Small intestine (tissue), 7 donors: ENCODE results near the gene STMP1. TPM values are rescaled to one million over a fixed set of nuclear protein-coding genes. Genes with fewer than 3 reads are reported as not detected.

Experiments
- DNase-seq, 2 donors: peaks; one replicate each; pipeline versions ENCODE4 v3.0.0 to v3.0.0-alpha.2; 2013
- FAIRE-seq: peaks from 2 replicates; lab custom pipeline; 2012; peaks lifted over from hg19 to GRCh38; lab: Jason Lieb, UNC
- H3K27ac ChIP-seq, 3 donors: one replicate each; pipeline ENCODE4 v1.5.1; 2013; ENCODE audit warnings: low read length in 2 of 3, mild to moderate bottlenecking in 2 of 3, control low read depth in 1 of 3, inconsistent platforms in 1 of 3, low read depth in 1 of 3, moderate library complexity in 1 of 3
- H3K27me3 ChIP-seq, 3 donors: one replicate each; pipeline ENCODE4 v1.6.1; 2013; ENCODE audit warnings: low read length in 3 of 3, inconsistent platforms in 1 of 3; ENCODE audit not compliant: control insufficient read depth in 3 of 3, insufficient read depth in 3 of 3
- H3K36me3 ChIP-seq, 3 donors: one replicate each; pipeline ENCODE4 v1.6.1; 2013; ENCODE audit warnings: low read length in 3 of 3, inconsistent platforms in 1 of 3, low read depth in 1 of 3, mild to moderate bottlenecking in 1 of 3, moderate library complexity in 1 of 3; ENCODE audit not compliant: control insufficient read depth in 3 of 3, insufficient read depth in 2 of 3
- H3K4me1 ChIP-seq, 3 donors: one replicate each; pipeline ENCODE4 v1.6.1; 2013; ENCODE audit warnings: low read length in 2 of 3, inconsistent platforms in 1 of 3, low read depth in 1 of 3, mild to moderate bottlenecking in 1 of 3, moderate library complexity in 1 of 3; ENCODE audit not compliant: control insufficient read depth in 3 of 3, insufficient read depth in 2 of 3
- H3K4me3 ChIP-seq, 3 donors: one replicate each; pipeline ENCODE4 v1.5.1; 2013; ENCODE audit warnings: low read length in 3 of 3, control low read depth in 1 of 3, inconsistent platforms in 1 of 3, low read depth in 1 of 3, mild to moderate bottlenecking in 1 of 3, moderate library complexity in 1 of 3
- H3K9me3 ChIP-seq, 2 donors: one replicate each; pipeline ENCODE4 v1.6.1; 2013; ENCODE audit warnings: low read depth in 1 of 2, low read length in 1 of 2; ENCODE audit not compliant: control insufficient read depth in 2 of 2, insufficient read depth in 1 of 2
- WGBS, 3 donors: extraction: QIAGEN DNeasy Blood & Tissue Kit; methylation state at CpG; one replicate each; pipeline ENCODE4 v1.1.7; 2013; 5-methylcytosine and 5-hydroxymethylcytosine counted together
- polyA plus RNA-seq, 4 donors: library from polyadenylated mRNA; stranded (reverse) in 3 of 4; unstranded in 1 of 4; fragments of 200-250 nt in 3 of 4; fragments of 120-200 nt in 1 of 4; gene quantifications; one replicate each; pipeline versions ENCODE4 v1.2.1 to v1.2.3, GENCODE V29; 2013
- donor health status: healthy with polysubstance abuse.
- donor health status: control.
- donor health status: control.
- donor health status: Bipolar disorder and iron deficiency.
- donor health status: healthy.

Gene STMP1
- polyA plus RNA-seq, 4 donors, result 24.8 to 44.7 (median 33.4) TPM

GRCh38 chr7:135681762-135682161 is 19.4 kb downstream of the STMP1 start:
- Histone ChIP-seq H3K27ac (no peak overlapping the region), H3K27me3 (no peaks in the 10 kb centered on the region), H3K9me3 (no peaks in the 10 kb centered on the region), H3K4me1 (no peaks in the 10 kb centered on the region), H3K36me3 (peaks cover 0 to 16% (median 0%) of the 10 kb centered on the region in 3 donors), H3K4me3 (no peak overlapping the region)
- DNase-seq, result no peak
- FAIRE-seq, result no peak
- 70 to 91% (median 83%) methylated on average over 5 of the region's 5 CpGs for WGBS, 3 donors

GRCh38 chr7:135682191-135682590 is 19.9 kb downstream of the STMP1 start:
- H3K36me3 ChIP-seq, result peaks cover 0 to 16% (median 0%) of the 10 kb centered on the region in 3 donors
- DNase-seq, result no peak
- no peaks in the 10 kb centered on the region for H3K4me1 ChIP-seq
- no peak for FAIRE-seq
- H3K27ac ChIP-seq, result no peak overlapping the region
- no peak overlapping the region for H3K4me3 ChIP-seq
- H3K27me3 ChIP-seq, result no peaks in the 10 kb centered on the region
- WGBS, 3 donors, result 86 to 96% (median 94%) methylated on average over 3 of the region's 3 CpGs
- H3K9me3 ChIP-seq, result no peaks in the 10 kb centered on the region

GRCh38 chr7:135683609-135684008 is 21.3 kb downstream of the STMP1 start:
- FAIRE-seq (no peak), DNase-seq (no peak)
- peaks cover 0 to 12% (median 0%) of the 10 kb centered on the region in 3 donors for H3K36me3 ChIP-seq
- no peak overlapping the region for H3K27ac ChIP-seq
- no peak overlapping the region for H3K4me3 ChIP-seq
- WGBS, 3 donors, result 91 to 96% (median 93%) methylated on average over 3 of the region's 3 CpGs
- H3K27me3 ChIP-seq, result no peaks in the 10 kb centered on the region
- no peaks in the 10 kb centered on the region for H3K9me3 ChIP-seq
- no peaks in the 10 kb centered on the region for H3K4me1 ChIP-seq

- Histone ChIP-seq H3K36me3 (peaks cover 0 to 16% (median 0%) of the 10 kb centered on the region in 3 donors), H3K27me3 (no peaks in the 10 kb centered on the region), H3K9me3 (no peaks in the 10 kb centered on the region), H3K4me3 (no peak overlapping the region), H3K27ac (no peak overlapping the region), H3K4me1 (no peaks in the 10 kb centered on the region)
- 72 to 74% (median 72%) methylated on average over 3 of the region's 3 CpGs for WGBS, 3 donors
- DNase-seq (no peak), FAIRE-seq (no peak)
Measured at GRCh38 chr7:135684136-135684535, 21.8 kb downstream of the STMP1 start.

- Histone ChIP-seq H3K4me3 (no peak overlapping the region), H3K27me3 (no peaks in the 10 kb centered on the region), H3K27ac (no peak overlapping the region), H3K9me3 (no peaks in the 10 kb centered on the region), H3K4me1 (no peaks in the 10 kb centered on the region), H3K36me3 (peaks cover 0 to 16% (median 0%) of the 10 kb centered on the region in 3 donors)
- 85 to 93% (median 90%) methylated on average over 5 of the region's 5 CpGs for WGBS, 3 donors
- DNase-seq (no peak), FAIRE-seq (no peak)
Measured at GRCh38 chr7:135684699-135685098, 22.4 kb downstream of the STMP1 start.

- WGBS, 3 donors, result 87 to 92% (median 89%) methylated on average over 9 of the region's 9 CpGs
- FAIRE-seq, result no peak
- Histone ChIP-seq H3K27ac (no peak overlapping the region), H3K9me3 (no peaks in the 10 kb centered on the region), H3K27me3 (no peaks in the 10 kb centered on the region), H3K4me1 (no peaks in the 10 kb centered on the region), H3K36me3 (peaks cover 0 to 16% (median 0%) of the 10 kb centered on the region in 3 donors), H3K4me3 (no peak overlapping the region)
- no peak for DNase-seq
Measured at GRCh38 chr7:135685306-135686084, 23.2 kb downstream of the STMP1 start.

GRCh38 chr7:135687466-135687865 is 25.2 kb downstream of the STMP1 start:
- no peaks in the 10 kb centered on the region for H3K9me3 ChIP-seq
- FAIRE-seq (no peak), DNase-seq (no peak)
- no peak overlapping the region for H3K4me3 ChIP-seq
- no peak overlapping the region for H3K27ac ChIP-seq
- H3K36me3 ChIP-seq, result peaks cover 0 to 12% (median 0%) of the 10 kb centered on the region in 3 donors
- H3K4me1 ChIP-seq, result no peaks in the 10 kb centered on the region
- H3K27me3 ChIP-seq, result no peaks in the 10 kb centered on the region
- 0 to 41% (median 10%) methylated on average over 1 of the region's 1 CpG for WGBS, 3 donors

- 90 to 100% (median 96%) methylated on average over 3 of the region's 3 CpGs for WGBS, 3 donors
- no peaks in the 10 kb centered on the region for H3K9me3 ChIP-seq
- no peak for DNase-seq
- no peak for FAIRE-seq
- H3K27ac ChIP-seq, result no peak overlapping the region
- no peaks in the 10 kb centered on the region for H3K27me3 ChIP-seq
- H3K4me1 ChIP-seq, result no peaks in the 10 kb centered on the region
- peaks cover 0 to 15% (median 0%) of the 10 kb centered on the region in 3 donors for H3K36me3 ChIP-seq
- H3K4me3 ChIP-seq, result no peak overlapping the region
Measured at GRCh38 chr7:135690566-135690965, 28.3 kb downstream of the STMP1 start.
